Motor neuron (in vitro differentiated cells): ENCODE data around the gene VPREB3. TPM values are rescaled to one million over a fixed set of nuclear protein-coding genes. Genes with fewer than 3 reads are reported as not detected.

ENCODE experiments used
- ATAC-seq, 8 experiments: fragments of 200-7000 bp; cut with Tn5 transposase; replicated peaks in 6 of 8; 2 replicates each; pipeline ENCODE4 v1.8.0; 2021; ENCODE audit warnings: mild to moderate bottlenecking in 8 of 8, moderate library complexity in 8 of 8
- H3K27ac ChIP-seq, 2 donors: fragments of 250-450 bp; sonication (Bioruptor Pico); 2 replicates each; pipeline ENCODE4 v1.9.0; 2021; ENCODE audit warnings: antibody characterized with exemption in 2 of 2, mild to moderate bottlenecking in 2 of 2, moderate library complexity in 1 of 2
- H3K4me1 ChIP-seq, 2 donors: fragments of 250-450 bp; sonication (Bioruptor Pico); replicated peaks in 1 of 2; 2 replicates each; pipeline ENCODE4 v1.6.1; 2021; ENCODE audit warnings: antibody characterized with exemption in 2 of 2, mild to moderate bottlenecking in 2 of 2, moderate library complexity in 1 of 2
- H3K4me3 ChIP-seq, 5 donors: fragments of 250-450 bp; sonication (Bioruptor Pico); 2 replicates each; pipeline ENCODE4 v1.9.0; 2021; ENCODE audit warnings: antibody characterized with exemption in 5 of 5, mild to moderate bottlenecking in 5 of 5, moderate library complexity in 4 of 5
- WGBS, 10 experiments: fragments of 450-650 bp; shearing (Covaris generic); methylation state at CpG; one replicate each; pipeline ENCODE4 v1.0.0; 2022; 5-methylcytosine and 5-hydroxymethylcytosine counted together
- in situ Hi-C, 9 experiments: fragments of 400-800 bp; cut with MboI; loops; one replicate each; pipeline ENCODE4 v1.15.0; 2021; ENCODE audit warnings: low sequenced_read_pairs in 9 of 9, low pct_unique_long_range_greater_than_20kb in 2 of 9; ENCODE audit not compliant: unreplicated experiment in 9 of 9
- total RNA-seq, 8 experiments: library from RNA; unstranded; fragments of 300-600 nt; gene quantifications; 2 replicates each; pipeline versions ENCODE4 v1.2.3 to v1.2.4, GENCODE V29; 2022

Gene VPREB3
- total RNA-seq, 8 experiments from 2014 or later, result 0.71 to 1.7 (median 1.1) TPM; not detected in 2

- Histone ChIP-seq H3K27ac (no peak overlapping the region), H3K4me3 (no peak overlapping the region), H3K4me1 (peaks cover 21% of the 10 kb centered on the region in 2 donors)
- 40 to 100% (median 87%) methylated on average over 1 to 4 of the region's 4 CpGs; no CpG with 5 or more reads in 2 of the 10 experiments for WGBS, 10 experiments
- ATAC-seq, result no peak
- in situ Hi-C loops, result no loop called here
Observed at GRCh38 chr22:23789121-23789520, 34.9 kb upstream of the VPREB3 start.

- ATAC-seq, result no peak
- in situ Hi-C loops, result no loop called here
- Histone ChIP-seq H3K4me3 (peak overlapping the region; percentile 75 to 100 (median 99)), H3K4me1 (peaks cover 21% of the 10 kb centered on the region in 2 donors), H3K27ac (no peak overlapping the region)
- 0 to 84% (median 48%) methylated on average over 1 to 3 of the region's 3 CpGs; no CpG with 5 or more reads in 2 of the 10 experiments for WGBS, 10 experiments
Observed at GRCh38 chr22:23787910-23788309, 33.7 kb upstream of the VPREB3 start.

GRCh38 chr22:23787600-23787896 is 33.3 kb upstream of the VPREB3 start:
- H3K27ac ChIP-seq, result peak overlapping the region in 1 of 2 donors; percentile 100
- in situ Hi-C loops, result no loop called here

GRCh38 chr22:23786752-23787599 is 32.8 kb upstream of the VPREB3 start, which contains the start of gene SMARCB1:
Gene SMARCB1, plus strand, starts transcription at chr22:23786966. Its CDS starts 204 bp downstream, at chr22:23787170.
- WGBS, 10 experiments, result 0 to 10% (median 0%) methylated on average over 2 to 15 of the region's 97 CpGs; no CpG with 5 or more reads in 4 of the 10 experiments
- Histone ChIP-seq H3K4me1 (peaks cover 21% of the 10 kb centered on the region in 2 donors), H3K4me3 (peak within 1 kb of the TSS; percentile 75 to 100 (median 99)), H3K27ac (peak within 1 kb of the TSS; percentile 100)
- ATAC-seq, result peak; percentile 68 to 84 (median 78)
- in situ Hi-C loops, result no loop called here

More at GRCh38 chr22:23787600-23787896, 33.3 kb upstream of the VPREB3 start:
- WGBS, 10 experiments, result 0 to 29% (median 14%) methylated on average over 1 to 5 of the region's 5 CpGs; no CpG with 5 or more reads in 2 of the 10 experiments
- Histone ChIP-seq H3K4me1 (peaks cover 21% of the 10 kb centered on the region in 2 donors), H3K4me3 (peak overlapping the region; percentile 75 to 100 (median 99))
- ATAC-seq, result peak in 3 of 8 experiments; percentile 1 to 11 (median 8)

GRCh38 chr22:23786261-23786710 is 32.1 kb upstream of the VPREB3 start:
- whole genome bisulfite sequencing, 10 experiments, result 0 to 97% (median 79%) methylated on average over 1 to 6 of the region's 9 CpGs; no CpG with 5 or more reads in 2 of the 10 experiments
- in situ Hi-C loops, result no loop called here
- peak in 1 of 8 experiments; percentile 5 for ATAC-seq
- H3K27ac ChIP-seq, result peak overlapping the region; percentile 100
- peaks cover 25 to 26% of the 10 kb centered on the region in 2 donors for H3K4me1 ChIP-seq
- H3K4me3 ChIP-seq, result peak overlapping the region; percentile 75 to 100 (median 99)

GRCh38 chr22:23784215-23784732 is 30.0 kb upstream of the VPREB3 start:
- no peak overlapping the region for H3K27ac ChIP-seq
- 30 to 100% (median 82%) methylated on average over 1 to 7 of the region's 8 CpGs for WGBS, 10 experiments
- H3K4me1 ChIP-seq, result peaks cover 21 to 29% of the 10 kb centered on the region in 2 donors
- in situ Hi-C loops, result no loop called here
- ATAC-seq, result no peak
- H3K4me3 ChIP-seq, result no peak overlapping the region

GRCh38 chr22:23783265-23784150 is 29.3 kb upstream of the VPREB3 start:
- in situ Hi-C loops, result no loop called here
- no peak for ATAC-seq
- H3K4me3 ChIP-seq, result no peak overlapping the region
- WGBS, 10 experiments, result 67 to 100% (median 80%) methylated on average over 1 to 2 of the region's 15 CpGs; no CpG with 5 or more reads in 7 of the 10 experiments
- peaks cover 15 to 21% of the 10 kb centered on the region in 2 donors for H3K4me1 ChIP-seq
- no peak overlapping the region for H3K27ac ChIP-seq

GRCh38 chr22:23782703-23783102 is 28.5 kb upstream of the VPREB3 start:
- no peak for ATAC-seq
- in situ Hi-C loops, result no loop called here
- WGBS, 10 experiments, result no CpG with 5 or more reads among the region's 1 CpG
- Histone ChIP-seq H3K4me1 (peaks cover 8 to 15% of the 10 kb centered on the region in 2 donors), H3K27ac (no peak overlapping the region), H3K4me3 (no peak overlapping the region)

- in situ Hi-C loops, result no loop called here
- H3K27ac ChIP-seq, result no peak overlapping the region
- H3K4me1 ChIP-seq, result peaks cover 8 to 15% of the 10 kb centered on the region in 2 donors
- no peak for ATAC-seq
- WGBS, 10 experiments, result 93 to 100% (median 100%) methylated on average over 1 to 3 of the region's 16 CpGs; no CpG with 5 or more reads in 7 of the 10 experiments
- H3K4me3 ChIP-seq, result no peak overlapping the region
Observed at GRCh38 chr22:23782252-23782651, 28.0 kb upstream of the VPREB3 start.

GRCh38 chr22:23781511-23782183 is 27.4 kb upstream of the VPREB3 start:
- WGBS, 10 experiments, result 0 to 92% (median 20%) methylated on average over 1 to 7 of the region's 14 CpGs; no CpG with 5 or more reads in 3 of the 10 experiments
- no peak overlapping the region for H3K27ac ChIP-seq
- peaks cover 8 to 15% of the 10 kb centered on the region in 2 donors for H3K4me1 ChIP-seq
- in situ Hi-C loops, result no loop called here
- ATAC-seq, result peak; percentile 21 to 97 (median 42)
- H3K4me3 ChIP-seq, result no peak overlapping the region

GRCh38 chr22:23781065-23781464 is 26.8 kb upstream of the VPREB3 start:
- in situ Hi-C loops, result no loop called here
- peak in 5 of 8 experiments; percentile 21 to 53 (median 33) for ATAC-seq
- no peak overlapping the region for H3K4me3 ChIP-seq
- WGBS, 10 experiments, result 71 to 86% methylated on average over 3 to 10 of the region's 15 CpGs; no CpG with 5 or more reads in 8 of the 10 experiments
- H3K27ac ChIP-seq, result no peak overlapping the region
- peaks cover 4 to 10% of the 10 kb centered on the region in 2 donors for H3K4me1 ChIP-seq

GRCh38 chr22:23780146-23780748 is 26.0 kb upstream of the VPREB3 start:
- Histone ChIP-seq H3K27ac (no peak overlapping the region), H3K4me3 (no peak overlapping the region), H3K4me1 (peaks cover 4 to 10% of the 10 kb centered on the region in 2 donors)
- WGBS, 10 experiments, result 90 to 100% (median 92%) methylated on average over 2 to 4 of the region's 20 CpGs; no CpG with 5 or more reads in 7 of the 10 experiments
- in situ Hi-C loops, result no loop called here
- ATAC-seq, result no peak
